ENCODE results near the gene HOXA7. TPM values are rescaled to one million over a fixed set of nuclear protein-coding genes. Genes with fewer than 3 reads are reported as not detected.

Gene HOXA7
- total RNA-seq, 4 donors from 2014 or later, result 7.0 to 22.9 (median 12.8) TPM

- Histone ChIP-seq H3K9me3 (no peaks in the 10 kb centered on the region), H3K4me3 (peak overlapping the region; percentile 54 to 79 (median 72)), H3K27ac (peak overlapping the region; percentile 95 to 99 (median 98)), H3K27me3 (peaks cover 34% of the 10 kb centered on the region), H3K4me1 (peaks cover 3 to 85% (median 61%) of the 10 kb centered on the region in 4 donors), H3K36me3 (no peaks in the 10 kb centered on the region)
- in situ Hi-C loops (cut with MboI; ENCODE audit: low pct_ligation_motif_present in 1 of 4, low pct_unique_long_range_greater_than_20kb in 1 of 4, low sequenced_read_pairs in 3 of 4), result loop anchor here in 3 of 4 donors (10.0 kb wide), 1 partner anchor 293 kb away; no protein-coding TSS in a partner anchor
- peak; percentile 77 for DNase-seq
- 10% methylated on average over 28 of the region's 28 CpGs; no CpG with 5 or more reads in 1 of the 2 donors for WGBS, 2 donors (ENCODE audit: low coverage in 1 of 2)
- peak; percentile 80 for TF ChIP-seq POLR2A (IDR thresholded peaks at IDR 0.05)
- peak; percentile 65 to 83 (median 74) for TF ChIP-seq POLR2AphosphoS5 (IDR thresholded peaks at IDR 0.05)
- TF ChIP-seq CTCF (IDR thresholded peaks at IDR 0.05), result no peak
- TF ChIP-seq EP300 (IDR thresholded peaks at IDR 0.05; ENCODE audit: low read depth), result no peak
- intact Hi-C loops (cut with DNase I; ENCODE audit: low total_unique reads), result loop anchor here (5.0 kb wide), 2 partner anchors 41 to 291 kb away; no protein-coding TSS in a partner anchor
These were observed 8.3 kb downstream of the HOXA7 start for GRCh38 chr7:27148031-27148755.

GRCh38 chr7:27147199-27148030 is 9.1 kb downstream of the HOXA7 start, which contains the start of gene HOXA6:
Gene HOXA6 (minus strand): TSS chr7:27147774. CDS start chr7:27147749, 25 bp downstream.
- Histone ChIP-seq H3K4me3 (peak within 1 kb of the TSS; percentile 54 to 79 (median 72)), H3K36me3 (no peaks in the 10 kb centered on the region), H3K9me3 (no peaks in the 10 kb centered on the region), H3K27me3 (peaks cover 26% of the 10 kb centered on the region), H3K4me1 (peaks cover 0 to 78% (median 55%) of the 10 kb centered on the region in 4 donors), H3K27ac (peak within 1 kb of the TSS; percentile 95 to 99 (median 98))
- WGBS, 2 donors (ENCODE audit: low coverage in 1 of 2), result 11% methylated on average over 63 of the region's 63 CpGs; no CpG with 5 or more reads in 1 of the 2 donors
- in situ Hi-C loops (cut with MboI; ENCODE audit: low pct_ligation_motif_present in 1 of 4, low pct_unique_long_range_greater_than_20kb in 1 of 4, low sequenced_read_pairs in 3 of 4), result loop anchor here in 3 of 4 donors (10.0 kb wide), 1 partner anchor 293 kb away; no protein-coding TSS in a partner anchor
- DNase-seq, result peak; percentile 81
- TF ChIP-seq CTCF (IDR thresholded peaks at IDR 0.05) (no peak), POLR2AphosphoS5 (IDR thresholded peaks at IDR 0.05) (peak in 1 of 3 donors; percentile 40), POLR2A (IDR thresholded peaks at IDR 0.05) (peak; percentile 29)
- intact Hi-C loops (cut with DNase I; ENCODE audit: low total_unique reads), result loop anchor here (5.0 kb wide), 2 partner anchors 40 to 290 kb away; no protein-coding TSS in a partner anchor

GRCh38 chr7:27146491-27147198 is 9.8 kb downstream of the HOXA7 start:
- no peaks in the 10 kb centered on the region for H3K36me3 ChIP-seq
- intact Hi-C loops (cut with DNase I; ENCODE audit: low total_unique reads) (loop anchor here (5.0 kb wide), 2 partner anchors 39 to 289 kb away; no protein-coding TSS in a partner anchor), in situ Hi-C loops (cut with MboI; ENCODE audit: low pct_ligation_motif_present in 1 of 4, low pct_unique_long_range_greater_than_20kb in 1 of 4, low sequenced_read_pairs in 3 of 4) (loop anchor here in 3 of 4 donors (10.0 kb wide), 1 partner anchor 292 kb away; no protein-coding TSS in a partner anchor)
- peaks cover 0 to 79% (median 55%) of the 10 kb centered on the region in 4 donors for H3K4me1 ChIP-seq
- TF ChIP-seq POLR2A (IDR thresholded peaks at IDR 0.05) (no peak), POLR2AphosphoS5 (IDR thresholded peaks at IDR 0.05) (no peak), CTCF (IDR thresholded peaks at IDR 0.05) (no peak), EP300 (IDR thresholded peaks at IDR 0.05; ENCODE audit: low read depth) (no peak)
- peaks cover 24% of the 10 kb centered on the region for H3K27me3 ChIP-seq
- 40% methylated on average over 5 of the region's 5 CpGs; no CpG with 5 or more reads in 1 of the 2 donors for WGBS, 2 donors (ENCODE audit: low coverage in 1 of 2)
- peak; percentile 14 for DNase-seq
- peak overlapping the region; percentile 95 to 99 (median 98) for H3K27ac ChIP-seq
- no peaks in the 10 kb centered on the region for H3K9me3 ChIP-seq
- peak overlapping the region in 3 of 4 donors; percentile 71 to 79 (median 73) for H3K4me3 ChIP-seq
